Measurements from ENCODE around the gene TLE2. TPM values are rescaled to one million over a fixed set of nuclear protein-coding genes. Genes with fewer than 3 reads are reported as not detected.

TLE2 gene
- total RNA-seq, 4 donors from 2014 or later: 5.4 to 22.7 (median 7.6) TPM

GRCh38 chr19:3020321-3020960 lies 8.6 kb downstream of the TLE2 start:
- intact Hi-C loops (cut with DNase I): no loop called here
- no peak for DNase-seq
- 84 to 85% methylated on average over 14 to 16 of the region's 18 CpGs for WGBS, 2 donors

GRCh38 chr19:3019211-3019854 lies 9.7 kb downstream of the TLE2 start:
- no peak overlapping the region for H3K4me3 ChIP-seq
- TF ChIP-seq POLR2A (IDR thresholded peaks at IDR 0.05): no peak
- TF ChIP-seq, protein P1, sequence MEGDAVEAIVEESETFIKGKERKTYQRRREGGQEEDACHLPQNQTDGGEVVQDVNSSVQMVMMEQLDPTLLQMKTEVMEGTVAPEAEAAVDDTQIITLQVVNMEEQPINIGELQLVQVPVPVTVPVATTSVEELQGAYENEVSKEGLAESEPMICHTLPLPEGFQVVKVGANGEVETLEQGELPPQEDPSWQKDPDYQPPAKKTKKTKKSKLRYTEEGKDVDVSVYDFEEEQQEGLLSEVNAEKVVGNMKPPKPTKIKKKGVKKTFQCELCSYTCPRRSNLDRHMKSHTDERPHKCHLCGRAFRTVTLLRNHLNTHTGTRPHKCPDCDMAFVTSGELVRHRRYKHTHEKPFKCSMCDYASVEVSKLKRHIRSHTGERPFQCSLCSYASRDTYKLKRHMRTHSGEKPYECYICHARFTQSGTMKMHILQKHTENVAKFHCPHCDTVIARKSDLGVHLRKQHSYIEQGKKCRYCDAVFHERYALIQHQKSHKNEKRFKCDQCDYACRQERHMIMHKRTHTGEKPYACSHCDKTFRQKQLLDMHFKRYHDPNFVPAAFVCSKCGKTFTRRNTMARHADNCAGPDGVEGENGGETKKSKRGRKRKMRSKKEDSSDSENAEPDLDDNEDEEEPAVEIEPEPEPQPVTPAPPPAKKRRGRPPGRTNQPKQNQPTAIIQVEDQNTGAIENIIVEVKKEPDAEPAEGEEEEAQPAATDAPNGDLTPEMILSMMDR (IDR thresholded peaks at IDR 0.05): no peak
- WGBS, 2 donors: 66 to 84% methylated on average over 2 to 10 of the region's 28 CpGs
- H3K27me3 ChIP-seq: no peaks in the 10 kb centered on the region
- intact Hi-C loops (cut with DNase I): no loop called here
- H3K4me1 ChIP-seq: no peaks in the 10 kb centered on the region
- H3K9me3 ChIP-seq: no peaks in the 10 kb centered on the region
- no peak overlapping the region for H3K27ac ChIP-seq
- no peak for DNase-seq
- peaks cover 0 to 12% (median 0%) of the 10 kb centered on the region in 3 donors for H3K36me3 ChIP-seq

More at GRCh38 chr19:3020321-3020960, 8.6 kb downstream of the TLE2 start:
- H3K4me1 ChIP-seq: no peaks in the 10 kb centered on the region
- TF ChIP-seq, protein P1 (IDR thresholded peaks at IDR 0.05): no peak
- TF ChIP-seq POLR2A (IDR thresholded peaks at IDR 0.05): no peak
- peaks cover 0 to 8% (median 0%) of the 10 kb centered on the region in 3 donors for H3K36me3 ChIP-seq
- H3K27ac ChIP-seq: no peak overlapping the region
- no peaks in the 10 kb centered on the region for H3K9me3 ChIP-seq
- no peak overlapping the region for H3K4me3 ChIP-seq
- H3K27me3 ChIP-seq: peaks cover 0 to 9% (median 0%) of the 10 kb centered on the region in 4 donors

DNA sequence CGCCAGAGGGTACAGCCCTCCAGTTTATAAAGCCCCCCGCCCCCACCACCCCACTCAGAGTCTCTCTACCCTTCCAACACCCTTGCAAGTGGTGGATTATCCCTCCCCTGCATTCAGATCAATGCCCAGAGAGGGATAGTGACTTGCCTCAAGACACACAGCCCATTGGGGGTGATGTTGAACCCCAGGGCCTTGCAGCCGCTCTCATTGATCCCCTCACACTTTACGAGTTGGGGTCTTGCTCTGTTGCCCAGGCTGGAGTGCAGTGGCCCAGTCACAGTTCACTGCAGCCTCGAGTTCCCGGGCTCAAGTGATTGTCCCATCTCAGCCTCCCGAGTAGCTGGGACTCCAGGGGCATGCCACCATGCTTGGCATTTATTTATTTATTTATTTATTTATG lies 11.2 kb downstream of the TLE2 start:
- H3K27ac ChIP-seq: no peak overlapping the region
- H3K9me3 ChIP-seq: no peaks in the 10 kb centered on the region
- TF ChIP-seq POLR2A (IDR thresholded peaks at IDR 0.05): no peak
- TF ChIP-seq, protein P1 (IDR thresholded peaks at IDR 0.05): no peak
- no peak for DNase-seq
- peaks cover 0 to 12% (median 0%) of the 10 kb centered on the region in 3 donors for H3K36me3 ChIP-seq
- 90 to 93% methylated on average over 5 to 7 of the region's 7 CpGs for WGBS, 2 donors
- H3K27me3 ChIP-seq: no peaks in the 10 kb centered on the region
- no peaks in the 10 kb centered on the region for H3K4me1 ChIP-seq
- H3K4me3 ChIP-seq: no peak overlapping the region
- intact Hi-C loops (cut with DNase I): no loop called here

DNA sequence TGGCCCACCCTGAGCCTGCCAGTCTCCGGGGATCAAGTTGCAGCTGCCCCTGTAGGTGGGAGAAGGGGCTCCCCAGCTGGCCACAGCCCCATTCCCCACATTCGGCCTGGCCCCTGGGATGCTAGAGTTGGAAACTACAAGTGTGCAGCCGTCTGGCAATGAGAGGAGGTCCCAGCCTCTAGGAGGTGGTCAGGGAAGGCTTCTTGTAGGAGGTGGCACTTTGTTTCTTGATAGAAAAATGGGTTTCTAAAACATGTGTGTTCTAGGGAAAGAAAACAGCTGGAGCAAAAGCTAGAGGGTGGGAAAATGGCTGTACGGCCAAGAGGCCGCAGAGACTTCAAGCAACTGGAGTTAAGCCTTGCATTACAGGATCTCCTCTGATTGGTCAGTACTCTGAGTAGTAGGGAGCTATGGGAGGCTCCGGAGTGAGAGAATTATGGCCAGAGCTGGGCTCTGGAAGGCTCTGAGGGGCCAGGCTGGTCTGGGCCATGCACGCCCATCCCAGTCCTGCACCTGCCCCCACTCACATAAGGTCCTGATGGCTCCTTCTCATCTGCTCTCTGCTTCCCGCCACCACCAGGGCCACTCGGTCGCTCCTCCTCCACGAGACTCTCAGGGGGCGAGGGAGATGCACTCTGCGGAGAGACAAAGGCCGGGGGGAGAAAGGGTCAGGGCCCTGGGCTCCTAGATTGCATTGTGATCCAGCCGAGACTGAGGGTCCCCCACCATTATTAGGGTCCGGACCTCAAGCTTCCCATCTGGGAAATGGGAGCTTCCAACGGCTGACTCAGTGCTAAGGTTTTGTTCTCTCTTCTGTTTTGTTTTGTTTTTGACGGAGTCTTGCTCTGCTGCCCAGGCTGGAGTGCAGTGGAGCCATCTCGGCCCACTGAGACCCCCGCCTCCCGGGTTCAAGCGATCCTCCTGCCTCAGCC lies 13.7 kb downstream of the TLE2 start:
- Histone ChIP-seq H3K36me3 (peaks cover 0 to 18% (median 0%) of the 10 kb centered on the region in 3 donors), H3K27me3 (no peaks in the 10 kb centered on the region), H3K4me1 (peaks cover 0 to 6% (median 0%) of the 10 kb centered on the region in 3 donors), H3K27ac (no peak overlapping the region), H3K4me3 (no peak overlapping the region), H3K9me3 (no peaks in the 10 kb centered on the region)
- WGBS, 2 donors: 89 to 93% methylated on average over 14 to 19 of the region's 22 CpGs
- intact Hi-C loops (cut with DNase I): no loop called here
- DNase-seq: no peak
- TF ChIP-seq, protein P1 (IDR thresholded peaks at IDR 0.05): no peak
- TF ChIP-seq POLR2A (IDR thresholded peaks at IDR 0.05): no peak
